Measurements from ENCODE around the gene B3GAT1.
"Not testable (repeated sequence)": the region's sequence is repeated elsewhere in the genome, so short reads cannot be mapped to it uniquely, and the experiment has no call there.

The B3GAT1 gene, protein sequence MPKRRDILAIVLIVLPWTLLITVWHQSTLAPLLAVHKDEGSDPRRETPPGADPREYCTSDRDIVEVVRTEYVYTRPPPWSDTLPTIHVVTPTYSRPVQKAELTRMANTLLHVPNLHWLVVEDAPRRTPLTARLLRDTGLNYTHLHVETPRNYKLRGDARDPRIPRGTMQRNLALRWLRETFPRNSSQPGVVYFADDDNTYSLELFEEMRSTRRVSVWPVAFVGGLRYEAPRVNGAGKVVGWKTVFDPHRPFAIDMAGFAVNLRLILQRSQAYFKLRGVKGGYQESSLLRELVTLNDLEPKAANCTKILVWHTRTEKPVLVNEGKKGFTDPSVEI

DNA sequence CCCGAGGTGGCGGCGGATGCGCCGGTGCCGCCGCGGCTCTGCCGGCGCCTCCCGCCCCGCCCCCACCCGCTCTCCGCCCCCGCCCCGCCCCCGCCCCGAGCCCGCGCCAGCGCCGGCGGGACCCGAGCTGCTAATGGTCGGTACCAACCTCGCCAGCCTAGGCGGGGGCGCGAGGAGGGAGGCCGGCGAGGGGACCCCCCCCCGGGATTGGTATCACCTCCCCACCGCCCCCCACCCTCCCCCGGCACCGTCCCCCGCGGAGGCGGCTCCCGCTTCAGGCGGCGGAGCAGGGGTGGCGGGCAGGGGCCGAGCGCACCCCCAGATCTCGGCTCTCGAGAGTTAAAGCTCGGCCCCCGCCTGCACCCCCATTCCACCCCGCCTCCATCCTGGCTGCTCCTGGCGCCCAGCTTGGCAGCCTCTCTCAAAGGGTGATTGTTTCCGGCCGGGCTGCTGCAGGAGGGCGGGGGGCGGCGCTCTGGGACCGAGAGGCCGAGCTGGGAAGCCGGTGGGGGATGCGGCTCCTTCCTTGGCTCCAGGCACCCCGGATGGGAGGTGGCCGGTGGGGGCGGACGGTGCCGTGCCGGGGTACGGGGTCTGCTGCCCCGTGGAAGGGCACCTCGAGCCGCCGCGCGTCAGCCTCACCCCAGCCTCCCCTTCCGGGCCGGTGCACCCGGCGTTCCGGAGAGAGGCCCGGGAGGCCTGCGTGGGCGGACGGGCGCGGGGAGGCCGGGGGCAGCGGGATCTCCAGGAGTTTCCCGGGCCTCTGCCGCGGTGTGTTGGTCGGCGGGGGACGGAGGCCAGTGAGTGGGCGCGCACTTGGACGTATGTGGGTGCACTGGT, at the start of gene B3GAT1:
Gene B3GAT1, minus strand, starts transcription at position 40 of the 840 bp plus-strand sequence. CDS start 24,583 bp downstream, outside the sequence.
- no peak for DNase-seq (ENCODE audit: low read depth in 2 of 2)

DNA sequence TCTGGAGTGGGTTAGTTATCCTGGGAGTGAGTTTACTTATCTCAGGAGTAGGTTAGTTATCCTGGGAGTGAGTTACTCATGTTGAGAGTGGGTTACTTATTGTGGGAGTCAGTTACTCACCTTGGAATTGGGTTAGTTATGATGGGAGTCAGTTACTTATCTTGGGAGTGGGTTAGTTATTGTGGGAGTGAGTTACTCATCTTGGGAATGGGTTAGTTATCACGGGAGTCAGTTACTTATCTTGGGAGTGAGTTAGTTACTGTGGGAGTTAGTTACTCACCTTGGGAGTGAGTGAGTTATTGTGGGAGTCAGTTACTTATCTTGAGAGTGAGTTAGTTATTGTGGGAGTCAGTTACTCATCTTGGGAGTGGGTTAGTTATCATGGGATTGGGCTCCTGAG, 49.6 kb upstream of the B3GAT1 start:
- no peak for DNase-seq (ENCODE audit: low read depth in 2 of 2)

DNA sequence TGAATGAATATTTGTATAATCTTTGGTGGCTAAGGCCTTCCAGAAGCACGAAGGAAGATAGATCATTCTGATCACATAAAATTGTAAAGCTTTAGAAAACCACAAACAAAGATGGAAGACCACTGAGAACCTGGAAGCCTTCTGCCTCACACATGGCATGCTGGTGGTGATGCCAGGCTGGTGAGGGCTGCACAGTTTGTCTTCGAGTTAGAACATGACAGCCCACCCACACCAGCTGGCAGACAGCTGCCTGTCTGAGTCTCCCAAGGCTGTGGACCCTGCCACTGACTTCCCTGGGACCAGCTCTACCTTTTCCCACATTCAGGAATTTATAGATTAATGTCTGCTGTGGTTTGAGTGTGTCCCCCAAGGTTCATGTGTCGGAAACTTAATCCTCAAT, 48.8 kb upstream of the B3GAT1 start:
- DNase-seq (ENCODE audit: low read depth in 2 of 2): no peak

DNA sequence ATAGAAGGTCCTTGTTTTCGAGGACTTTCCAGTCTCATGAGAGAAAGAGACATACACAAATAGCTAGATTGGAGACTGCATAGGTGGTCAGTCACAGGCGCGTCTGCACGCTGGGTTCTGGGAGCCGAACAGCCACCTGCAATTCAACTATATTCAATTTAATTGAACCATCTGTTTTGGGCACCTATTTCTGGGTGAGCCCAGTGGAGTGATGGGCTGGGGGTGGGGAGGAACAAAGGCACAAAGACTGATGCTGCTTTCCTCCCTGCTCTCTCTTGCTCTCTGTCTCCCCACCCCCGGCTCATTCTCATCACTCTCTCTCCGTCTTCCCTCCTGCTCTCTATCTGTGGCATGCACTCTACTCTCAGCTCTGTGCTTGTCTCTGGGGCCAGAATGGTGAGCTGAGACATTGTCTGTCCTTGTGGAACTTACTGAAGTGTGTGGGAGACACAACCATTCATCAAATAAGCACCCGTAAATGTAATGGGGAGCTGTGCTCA, 48.1 kb upstream of the B3GAT1 start:
- DNase-seq (ENCODE audit: low read depth in 2 of 2): no peak

DNA sequence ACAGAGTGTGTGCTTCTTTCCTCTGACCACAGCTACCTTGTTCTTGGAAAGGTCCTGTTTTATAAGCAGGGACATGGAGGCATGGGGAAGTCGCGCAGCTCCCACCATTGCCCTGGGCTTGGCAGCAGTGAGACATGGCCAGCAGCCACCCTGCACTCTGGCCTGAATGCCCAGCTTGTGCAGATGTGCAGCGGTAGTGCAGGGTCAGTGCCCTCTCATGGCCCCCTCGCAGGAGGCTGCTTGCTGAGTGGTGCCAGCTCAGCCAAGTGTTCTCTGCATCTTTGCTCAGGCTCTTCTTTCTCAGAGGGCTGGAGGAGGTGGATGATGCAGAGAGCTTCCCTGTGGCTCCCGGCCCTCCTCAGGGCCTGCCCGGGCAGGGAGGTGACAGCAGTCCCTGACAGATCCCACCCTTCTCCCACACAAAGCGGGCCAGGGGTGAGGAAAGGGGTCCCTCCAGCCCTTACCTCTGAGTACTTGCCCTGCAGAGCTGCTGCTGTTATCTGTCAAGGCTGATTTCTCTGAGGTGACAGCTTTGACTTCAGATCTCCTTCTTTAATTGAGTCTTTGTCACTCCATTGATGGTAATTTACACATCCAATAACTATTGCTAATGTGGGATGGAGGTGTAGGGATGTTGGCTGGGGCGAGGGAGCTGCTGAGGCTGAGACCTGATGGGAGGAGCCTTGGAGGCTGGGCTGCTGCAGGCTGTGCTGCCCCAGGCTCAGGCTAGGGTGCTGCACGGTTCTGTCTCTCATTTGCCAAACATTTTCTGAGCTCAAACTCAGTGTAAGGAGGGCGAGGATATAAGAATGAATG, 47.4 kb upstream of the B3GAT1 start:
- no peak for DNase-seq (ENCODE audit: low read depth in 2 of 2)

DNA sequence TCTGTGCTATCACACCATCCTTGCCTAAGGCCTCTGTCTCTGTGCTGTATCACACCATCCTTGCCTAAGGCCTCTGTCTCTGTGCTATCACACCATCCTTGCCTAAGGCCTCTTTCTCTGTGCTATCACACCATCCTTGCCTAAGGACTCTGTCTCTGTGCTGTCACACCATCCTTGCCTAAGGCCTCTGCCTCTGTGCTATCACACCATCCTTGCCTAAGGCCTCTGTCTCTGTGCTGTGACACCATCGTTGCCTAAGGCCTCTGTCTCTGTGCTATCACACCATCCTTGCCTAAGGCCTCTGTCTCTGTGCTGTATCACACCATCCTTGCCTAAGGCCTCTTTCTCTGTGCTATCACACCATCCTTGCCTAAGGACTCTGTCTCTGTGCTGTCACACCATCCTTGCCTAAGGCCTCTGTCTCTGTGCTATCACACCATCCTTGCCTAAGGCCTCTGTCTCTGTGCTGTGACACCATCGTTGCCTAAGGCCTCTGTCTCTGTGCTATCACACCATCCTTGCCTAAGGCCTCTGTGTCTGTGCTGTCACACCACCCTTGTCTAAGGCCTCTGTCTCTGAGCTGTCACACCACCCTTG, 45.5 kb upstream of the B3GAT1 start:
- DNase-seq (ENCODE audit: low read depth in 2 of 2): not testable (repeated sequence)

DNA sequence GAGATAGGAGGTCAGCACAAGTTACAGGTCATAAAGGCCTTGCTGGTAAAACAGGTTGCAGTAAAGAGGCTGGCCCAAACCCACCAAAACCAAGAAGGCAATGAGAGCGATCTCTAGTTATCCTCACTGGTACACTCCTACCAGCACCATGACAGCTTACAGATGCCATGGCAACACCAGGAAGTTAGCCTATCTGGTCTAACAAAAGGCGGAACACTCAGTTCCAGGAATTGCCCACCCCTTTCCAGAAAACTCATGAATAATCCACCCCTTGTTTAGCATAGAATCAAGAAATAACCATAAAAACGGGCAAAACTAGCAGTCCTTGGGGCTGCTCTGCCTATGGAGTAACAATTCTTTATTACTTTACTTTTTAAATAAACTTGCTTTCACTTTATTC, 43.5 kb upstream of the B3GAT1 start:
- no peak for DNase-seq (ENCODE audit: low read depth in 2 of 2)

DNA sequence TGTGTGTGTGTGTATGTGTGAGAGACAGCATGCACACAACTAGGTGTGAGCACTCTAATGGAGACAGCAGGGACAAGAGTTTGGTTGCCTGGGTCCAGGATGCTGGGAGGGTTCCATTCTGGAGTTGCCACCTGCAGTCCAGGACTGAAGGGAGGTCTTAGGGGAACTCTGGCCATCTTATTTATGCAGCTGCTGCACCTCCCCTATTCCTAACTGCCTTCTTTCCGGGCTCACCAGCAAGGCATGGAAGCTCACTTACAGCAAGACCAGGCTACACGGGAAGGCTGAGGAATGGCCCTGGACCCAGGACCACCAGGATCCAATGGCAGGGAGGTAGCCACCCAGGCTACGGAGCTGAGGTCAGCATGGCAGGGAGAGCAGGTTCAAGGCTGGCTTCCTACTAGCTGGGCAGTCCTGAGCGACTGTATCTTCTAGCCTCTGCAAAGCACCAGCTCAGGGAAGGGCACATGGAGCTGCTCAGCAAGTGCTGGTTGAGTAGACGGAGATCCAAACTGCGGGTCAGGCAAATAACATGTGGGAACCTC, 42.2 kb upstream of the B3GAT1 start:
- no peak for DNase-seq (ENCODE audit: low read depth in 2 of 2)

DNA sequence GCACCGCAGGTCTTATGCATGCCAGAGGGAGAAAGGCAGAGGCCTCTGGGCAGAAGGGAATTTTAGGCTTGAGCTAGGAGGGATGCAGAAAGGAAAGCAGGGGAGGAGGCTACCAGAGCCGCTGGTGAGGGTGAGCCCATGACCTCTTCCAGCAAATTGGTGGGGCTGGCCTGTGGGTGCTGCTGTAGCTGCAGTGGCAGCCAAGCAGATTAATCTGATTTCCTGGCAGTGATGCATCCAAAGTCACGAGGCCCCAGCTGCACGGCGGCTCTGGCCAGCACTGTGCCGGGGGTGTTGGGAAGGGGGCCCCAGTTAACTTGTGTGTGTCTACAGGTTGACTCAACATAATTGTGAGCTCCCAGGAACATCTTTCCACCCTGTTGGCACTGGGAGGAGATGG, 41.4 kb upstream of the B3GAT1 start:
- no peak for DNase-seq (ENCODE audit: low read depth in 2 of 2)

DNA sequence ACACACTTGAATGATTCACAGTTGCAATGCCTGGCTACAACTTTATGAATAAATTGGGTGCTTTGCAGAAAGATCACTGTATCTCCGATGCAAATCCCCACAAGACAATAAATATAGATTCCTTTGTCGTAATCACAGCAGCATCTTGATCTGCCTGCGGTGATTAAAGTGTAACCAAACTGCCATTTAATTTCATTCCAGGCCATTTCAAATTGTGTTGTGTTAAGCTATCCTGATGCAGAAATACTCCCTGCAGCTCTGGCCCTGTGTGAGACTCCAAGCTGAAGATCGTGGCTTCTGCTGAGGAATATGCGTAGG, 40.8 kb upstream of the B3GAT1 start:
- DNase-seq (ENCODE audit: low read depth in 2 of 2): no peak

DNA sequence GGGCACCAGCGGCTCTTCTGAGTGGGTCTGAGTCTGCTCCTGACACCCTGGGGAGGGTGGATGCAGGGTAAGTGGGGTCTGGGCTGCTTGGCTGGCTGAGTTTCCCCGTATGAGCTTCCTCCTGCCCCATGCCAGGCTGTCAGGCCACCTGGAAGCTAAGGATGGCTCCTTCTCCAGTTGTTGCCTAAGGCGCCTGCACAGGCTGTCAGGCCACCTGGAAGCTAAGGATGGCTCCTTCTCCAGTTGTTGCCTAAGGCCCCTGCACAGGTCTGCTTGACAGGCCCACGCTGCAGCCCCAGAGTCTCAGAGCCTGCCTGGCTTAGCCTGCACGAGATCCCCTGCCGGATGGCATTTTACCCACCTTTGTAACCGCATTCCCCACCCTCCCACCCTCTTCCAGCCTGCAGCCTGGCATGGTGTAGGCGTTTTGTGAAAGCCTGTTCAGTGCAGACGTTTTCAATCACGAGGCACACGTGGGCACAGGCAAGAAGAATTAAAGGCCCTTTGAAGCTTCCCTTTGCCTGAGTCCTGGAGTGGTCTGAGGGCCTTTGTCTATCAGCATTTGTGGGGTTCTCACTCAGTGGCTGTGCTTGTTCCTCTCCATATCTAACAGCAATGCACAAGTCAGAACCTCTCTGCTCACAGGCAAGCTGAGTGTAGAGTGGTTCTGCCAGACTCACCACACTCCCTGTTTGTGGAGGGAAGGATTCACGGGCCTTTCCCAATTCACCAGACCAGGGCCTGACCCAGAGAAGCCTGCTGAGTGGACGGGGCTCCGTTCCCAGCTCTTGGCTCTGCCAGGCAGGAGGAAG, 40.2 kb upstream of the B3GAT1 start:
- DNase-seq (ENCODE audit: low read depth in 2 of 2): no peak

DNA sequence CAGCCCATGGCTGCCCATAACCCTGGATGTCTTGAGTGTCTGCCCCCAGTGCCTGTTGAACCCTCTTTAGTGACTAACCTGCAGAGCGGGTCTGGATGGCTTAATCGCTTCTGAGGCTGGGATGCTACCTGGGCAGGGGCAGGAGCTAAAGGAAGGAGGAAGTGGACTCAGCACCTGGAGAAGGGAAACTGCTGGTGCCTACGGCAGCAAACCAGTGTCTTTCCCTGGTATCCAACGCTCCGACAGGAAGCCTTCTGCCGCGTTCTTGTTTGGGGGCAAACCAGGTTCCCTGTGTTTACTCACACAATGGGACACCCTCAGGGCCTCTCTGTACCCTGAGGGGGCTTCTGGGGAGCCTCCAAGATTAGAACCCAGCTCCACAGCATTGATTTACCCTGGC, 38.1 kb upstream of the B3GAT1 start:
- no peak for DNase-seq (ENCODE audit: low read depth in 2 of 2)

DNA sequence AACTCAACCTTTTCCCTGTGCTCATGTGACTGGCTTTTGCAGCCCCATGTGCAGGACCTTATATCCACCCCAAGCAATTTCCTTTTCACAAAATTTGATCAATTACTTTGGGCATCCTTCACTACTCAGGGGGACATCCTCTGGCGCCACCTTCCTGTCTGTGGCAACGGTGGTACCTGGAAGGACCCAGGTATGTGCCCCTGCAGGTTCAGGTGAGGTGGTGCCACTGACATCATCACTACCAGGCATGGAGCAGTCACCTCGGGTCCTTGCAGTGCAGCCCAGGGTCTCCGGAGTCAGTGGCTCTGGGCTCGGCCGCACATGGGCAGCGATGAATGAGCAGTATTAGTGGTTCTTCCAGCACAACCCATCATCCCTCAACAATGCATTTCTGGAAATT, 37.7 kb upstream of the B3GAT1 start:
- no peak for DNase-seq (ENCODE audit: low read depth in 2 of 2)

DNA sequence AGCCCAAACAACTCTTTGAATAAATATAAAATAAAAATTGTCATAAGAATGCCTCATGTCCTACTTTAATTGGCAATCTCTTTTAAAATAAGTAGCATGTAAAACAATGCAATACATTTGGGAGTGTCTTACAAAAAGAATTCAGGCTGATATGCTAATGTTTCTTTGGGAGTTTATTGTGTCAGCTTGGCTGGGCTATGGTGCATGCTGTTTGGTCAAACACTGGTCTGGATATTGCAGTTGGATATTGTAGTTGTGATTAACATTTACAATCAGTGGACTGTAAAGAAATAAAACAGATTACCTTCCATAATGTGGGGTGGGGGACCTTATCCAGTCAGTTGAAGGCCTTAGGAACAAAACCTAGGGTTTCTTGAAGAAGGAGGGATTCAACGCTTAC, 37.0 kb upstream of the B3GAT1 start:
- no peak for DNase-seq (ENCODE audit: low read depth in 2 of 2)

DNA sequence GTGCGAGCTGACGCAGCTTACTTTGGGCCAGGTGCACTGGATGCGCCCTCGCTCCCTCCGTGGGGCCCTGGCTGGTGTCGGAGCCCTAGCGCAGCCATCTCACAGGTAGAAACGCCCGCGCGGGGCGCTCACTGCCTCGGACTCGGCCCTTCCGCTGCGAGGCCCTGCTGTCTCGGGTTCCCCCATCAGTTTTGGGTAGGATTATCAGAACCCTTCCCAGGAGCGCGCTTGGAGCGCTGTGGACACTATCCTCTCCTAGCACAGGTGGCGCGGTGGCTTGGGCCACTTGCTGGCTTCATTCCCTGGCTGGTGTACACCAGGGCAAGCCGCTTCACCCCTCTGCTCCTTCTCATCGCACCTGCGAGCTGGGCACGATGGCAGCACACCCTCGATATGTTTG, 35.7 kb upstream of the B3GAT1 start:
- no peak for DNase-seq (ENCODE audit: low read depth in 2 of 2)

DNA sequence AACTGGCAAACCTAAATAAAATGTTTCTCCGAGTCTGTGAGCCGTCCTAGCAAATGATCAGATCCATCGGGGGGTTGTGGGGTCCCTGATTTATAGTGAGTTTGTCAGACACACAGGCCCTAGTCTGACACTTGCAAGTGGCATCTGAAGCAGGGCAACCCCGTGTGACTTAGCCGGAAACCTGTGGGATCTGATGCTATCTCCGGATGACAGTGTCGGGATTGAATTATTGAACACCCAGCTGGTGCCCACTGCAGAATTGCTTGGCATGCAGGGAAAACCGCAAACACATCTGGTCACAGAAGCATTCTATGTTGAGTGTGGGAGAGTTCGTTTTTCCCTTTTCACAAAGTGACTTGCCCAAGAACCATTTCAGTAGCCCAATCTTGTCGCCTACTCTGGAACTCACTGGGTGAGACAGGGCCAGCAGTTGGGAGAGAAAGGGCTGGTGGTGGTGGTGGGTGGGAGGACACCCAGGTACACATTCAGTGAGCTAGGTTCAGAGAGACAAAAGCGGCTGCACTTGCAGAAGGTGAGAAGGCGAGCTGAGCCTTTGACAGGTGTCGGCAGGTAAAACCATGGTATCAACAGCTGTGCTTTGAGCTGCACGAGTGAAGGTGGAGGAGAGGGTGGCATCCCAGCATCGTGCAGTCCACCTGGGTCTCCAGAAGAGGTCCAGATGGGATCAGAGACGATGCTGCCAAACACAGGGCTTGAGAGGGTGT, 33.7 kb upstream of the B3GAT1 start:
- DNase-seq (ENCODE audit: low read depth in 2 of 2): no peak

DNA sequence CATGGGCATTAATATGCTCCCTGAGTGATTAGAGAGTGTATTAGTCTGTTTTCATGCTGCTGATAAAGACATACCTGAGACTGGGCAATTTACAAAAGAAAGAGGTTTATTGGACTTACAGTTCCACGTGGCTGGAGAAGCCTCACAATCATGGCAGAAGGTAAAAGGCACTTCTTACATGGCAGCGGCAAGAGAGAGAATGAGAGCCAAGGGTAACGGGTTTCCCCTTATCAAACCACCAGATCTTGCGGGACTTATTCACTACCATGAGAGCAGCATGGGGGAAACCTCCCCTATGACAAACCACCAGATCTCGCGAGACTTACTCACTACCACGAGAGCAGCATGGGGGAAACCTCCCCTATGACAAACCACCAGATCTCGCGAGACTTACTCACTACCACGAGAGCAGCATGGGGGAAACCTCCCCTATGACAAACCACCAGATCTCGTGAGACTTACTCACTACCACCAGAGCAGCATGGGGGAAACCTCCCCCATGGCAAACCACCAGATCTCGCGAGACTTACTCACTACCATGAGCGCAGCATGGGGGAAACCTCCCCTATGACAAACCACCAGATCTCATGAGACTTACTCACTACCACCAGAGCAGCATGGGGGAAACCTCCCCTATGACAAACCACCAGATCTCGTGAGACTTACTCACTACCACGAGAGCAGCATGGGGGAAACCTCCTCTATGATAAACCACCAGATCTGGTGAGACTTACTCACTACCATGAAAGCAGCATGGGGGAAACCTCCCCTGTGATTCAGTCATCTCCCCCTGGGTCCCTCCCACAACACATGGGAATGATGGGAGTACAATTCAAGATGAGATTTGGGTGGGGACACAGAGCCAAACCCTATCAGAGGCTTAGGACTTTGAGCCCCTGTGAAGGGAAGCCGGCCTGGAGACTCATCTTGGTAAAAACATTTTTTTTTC, 32.4 kb upstream of the B3GAT1 start:
- DNase-seq (ENCODE audit: low read depth in 2 of 2): not testable (repeated sequence)

DNA sequence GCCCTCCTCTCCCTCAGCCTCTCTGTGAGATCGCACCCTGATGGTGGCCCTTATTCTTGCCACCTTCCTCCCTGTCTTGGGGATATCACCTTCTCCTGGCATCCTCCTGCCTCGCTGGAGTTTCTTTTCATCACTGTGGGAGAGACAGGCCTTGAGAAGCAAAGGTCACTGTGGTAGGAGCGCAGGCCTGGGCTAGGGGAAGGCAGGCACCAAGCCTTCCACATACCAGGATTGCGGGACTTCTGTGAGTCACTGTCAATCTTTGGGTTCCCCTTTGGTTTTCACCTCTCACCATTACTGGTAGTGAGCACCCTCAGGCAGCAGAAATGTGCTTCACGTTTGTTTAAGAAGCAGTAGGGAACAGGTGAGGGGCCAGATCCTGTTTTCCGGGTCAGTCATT, 31.2 kb upstream of the B3GAT1 start:
- no peak for DNase-seq (ENCODE audit: low read depth in 2 of 2)

DNA sequence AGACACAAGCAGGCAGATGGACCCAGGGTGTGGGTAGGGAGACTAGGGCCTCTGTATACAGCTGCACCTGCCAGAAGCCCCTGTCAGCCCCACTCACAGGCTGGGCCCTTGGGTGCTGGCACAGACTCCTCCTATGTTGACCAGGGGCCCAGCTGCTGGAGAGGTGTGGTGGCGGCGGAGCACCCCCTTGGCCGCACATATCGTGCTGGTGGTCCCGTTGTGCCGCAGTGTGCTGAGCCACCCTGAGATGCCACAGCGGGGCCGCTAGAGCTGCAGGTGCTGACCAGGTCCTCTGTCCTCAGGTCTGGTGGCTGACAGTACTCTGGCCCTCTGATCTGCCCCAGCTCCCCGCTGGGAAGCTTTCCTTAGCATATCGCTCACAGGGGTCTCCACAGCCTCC, 30.2 kb upstream of the B3GAT1 start:
- no peak for DNase-seq (ENCODE audit: low read depth in 2 of 2)

All from stimulated activated CD4-positive, alpha-beta T cell treated with anti-CD3 and anti-CD28 coated beads, Interleukin-4, amount 100 ng/mL, for 48 hours (primary cell).